Measurements from ENCODE around the gene FGFRL1.
A peak's percentile ranks its signal among the peaks of the same experiment; 100 is the strongest.

FGFRL1 gene

GRCh38 chr4:1072830-1073446 lies 61.5 kb downstream of the FGFRL1 start:
- peak; percentile 26 for DNase-seq (ENCODE audit: low spot score)

GRCh38 chr4:1074077-1074476 lies 62.7 kb downstream of the FGFRL1 start:
- no peak for DNase-seq (ENCODE audit: low spot score)

- no peak for DNase-seq (ENCODE audit: low spot score)
Measured at GRCh38 chr4:1075225-1075624, 63.8 kb downstream of the FGFRL1 start.

DNA sequence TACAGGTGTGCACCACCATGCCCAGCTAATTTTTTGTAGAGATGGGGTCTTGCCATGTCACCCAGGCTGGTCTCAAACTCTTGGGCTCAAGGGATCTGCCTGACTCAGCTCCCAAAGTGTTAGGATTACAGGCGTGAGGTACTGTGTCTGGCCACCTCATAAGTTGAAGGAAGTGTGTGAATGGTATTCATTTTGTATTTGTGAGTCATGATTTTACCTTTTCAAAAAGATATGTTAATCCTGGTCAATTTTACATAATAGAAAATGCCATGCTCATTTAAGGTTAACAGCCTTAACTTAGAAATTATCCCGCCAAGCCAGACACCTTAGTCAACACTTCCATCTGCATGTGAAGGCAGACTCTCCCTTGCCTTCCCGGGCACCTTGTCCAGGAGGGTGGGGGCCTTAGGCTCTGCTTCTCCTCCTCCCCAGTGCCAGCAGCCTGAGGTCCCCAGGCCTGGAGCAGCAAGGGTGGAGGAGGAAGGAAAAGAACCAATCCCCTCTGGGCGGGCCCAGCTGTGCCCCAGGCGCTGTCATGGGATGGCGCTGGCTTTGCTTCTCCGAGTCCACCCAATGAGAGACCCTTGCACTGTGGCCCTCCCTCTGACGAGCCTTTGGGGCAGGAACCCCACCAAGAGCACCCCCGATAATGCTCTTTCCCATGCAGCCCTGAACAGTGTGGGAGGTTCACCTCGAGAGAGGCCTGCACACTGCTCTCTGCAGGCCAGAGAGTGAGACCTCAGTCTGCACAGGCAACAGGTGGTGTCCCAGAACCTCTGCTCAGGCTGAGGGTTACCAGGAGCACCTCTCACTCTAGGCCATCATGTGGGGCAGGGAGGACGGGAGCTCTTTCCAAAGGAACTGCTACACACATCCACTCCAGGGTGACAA lies 64.6 kb downstream of the FGFRL1 start:
- no peak for DNase-seq (ENCODE audit: low spot score)
